WTC11 (cell line): Measurements from ENCODE around the gene TGFBI. TPM values are rescaled to one million over a fixed set of nuclear protein-coding genes. Genes with fewer than 3 reads are reported as not detected.

Experiments
- ATAC-seq: fragments of 200-7000 bp; cut with Tn5 transposase; 2 replicates; pipeline ENCODE4 v1.10.0; 2021; ENCODE audit warnings: mild to moderate bottlenecking, moderate library complexity
- CTCF ChIA-PET: fragments of 300-600 bp; sonication (Branson Sonifier 250); formaldehyde crosslinking; loops from one replicate; lab custom pipeline; 2021; ENCODE audit warnings: antibody characterized with exemption; lab: Charles Lee
- POLR2A ChIA-PET: fragments of 350-600 bp; sonication (Branson Sonifier 250); formaldehyde crosslinking; loops from one replicate; lab custom pipeline; 2021; ENCODE audit warnings: antibody characterized with exemption; lab: Charles Lee
- DNase-seq: peaks from one replicate; pipeline ENCODE4 v3.0.0; 2021; ENCODE audit warnings: low spot score
- H3K27ac Mint-ChIP-seq: 2 replicates; pipeline ENCODE4 v1.8.0; 2021; ENCODE audit warnings: mixed read lengths
- H3K27me3 Mint-ChIP-seq: 2 replicates; pipeline ENCODE4 v1.8.0; 2021; ENCODE audit warnings: low read depth, mild to moderate bottlenecking, moderate library complexity, mixed read lengths
- H3K36me3 Mint-ChIP-seq: 2 replicates; pipeline ENCODE4 v1.8.0; 2021; ENCODE audit warnings: mixed read lengths
- H3K4me1 Mint-ChIP-seq: 2 replicates; pipeline ENCODE4 v1.8.0; 2022; ENCODE audit warnings: mixed read lengths
- H3K4me3 Mint-ChIP-seq: 2 replicates; pipeline ENCODE4 v1.8.0; 2021; ENCODE audit warnings: mild to moderate bottlenecking, moderate library complexity, mixed read lengths
- H3K9me3 Mint-ChIP-seq: 2 replicates; pipeline ENCODE4 v1.8.0; 2021; ENCODE audit warnings: mixed read lengths
- EMX1 ChIP-seq: fragments of 250-450 bp; sonication (Bioruptor Pico); IDR thresholded peaks from 2 replicates; pipeline ENCODE4 v1.8.0; 2021; ENCODE audit warnings: mild to moderate bottlenecking
- ETV6 ChIP-seq: sonication (generic); formaldehyde crosslinking; IDR thresholded peaks from 2 replicates; pipeline ENCODE4 v1.8.1; 2022; ENCODE audit warnings: mild to moderate bottlenecking, missing genetic modification reagents
- FOXJ3 ChIP-seq: sonication (generic); formaldehyde crosslinking; IDR thresholded peaks from 2 replicates; pipeline ENCODE4 v1.9.0; 2021; ENCODE audit warnings: missing genetic modification reagents, mild to moderate bottlenecking, borderline replicate concordance
- FOXK1 ChIP-seq: sonication (generic); formaldehyde crosslinking; IDR thresholded peaks from 2 replicates; pipeline ENCODE4 v1.8.0; 2022; ENCODE audit warnings: mild to moderate bottlenecking, moderate library complexity, missing genetic modification reagents
- OVOL2 ChIP-seq: fragments of 250-450 bp; sonication (Bioruptor Pico); IDR thresholded peaks from 2 replicates; pipeline ENCODE4 v1.9.0; 2021; ENCODE audit warnings: mild to moderate bottlenecking, borderline replicate concordance
- ZBTB21 ChIP-seq: sonication (generic); formaldehyde crosslinking; IDR thresholded peaks from 2 replicates; pipeline ENCODE4 v1.8.1; 2023; ENCODE audit warnings: mild to moderate bottlenecking, missing genetic modification reagents, borderline replicate concordance
- ZNF317 ChIP-seq: sonication (generic); formaldehyde crosslinking; IDR thresholded peaks from 2 replicates; pipeline ENCODE4 v1.8.1; 2023; ENCODE audit warnings: low read depth, mild to moderate bottlenecking, moderate library complexity, missing genetic modification reagents, borderline replicate concordance
- ZNF671 ChIP-seq: fragments of 250-450 bp; sonication (Bioruptor Pico); IDR thresholded peaks from 2 replicates; pipeline ENCODE4 v1.8.0; 2021; ENCODE audit warnings: mild to moderate bottlenecking
- total RNA-seq: library from RNA; stranded (reverse); gene quantifications from 3 replicates; pipeline ENCODE4 v1.2.3, GENCODE V29; 2021
- TF ChIP-seq, protein P1 (sequence below): fragments of 250-450 bp; sonication (Bioruptor Pico); IDR thresholded peaks from 2 replicates; pipeline ENCODE4 v1.9.0; 2021; ENCODE audit warnings: mild to moderate bottlenecking
- TF ChIP-seq, protein P2 (sequence below): fragments of 250-450 bp; sonication (Bioruptor Pico); conservative IDR thresholded peaks from 2 replicates; pipeline ENCODE4 v1.9.0; 2021; ENCODE audit warnings: mild to moderate bottlenecking
- TF ChIP-seq, protein P3 (sequence below): fragments of 200-600 bp; IDR thresholded peaks from 2 replicates; pipeline ENCODE4 v1.8.0; 2022; ENCODE audit warnings: antibody characterized with exemption
- TF ChIP-seq, protein P4 (sequence below): fragments of 250-450 bp; sonication (Bioruptor Pico); IDR thresholded peaks from 2 replicates; pipeline ENCODE4 v1.8.0; 2021; ENCODE audit warnings: mild to moderate bottlenecking

The TGFBI gene
- total RNA-seq, 1 experiment from 2014 or later, result 7.2 TPM

DNA sequence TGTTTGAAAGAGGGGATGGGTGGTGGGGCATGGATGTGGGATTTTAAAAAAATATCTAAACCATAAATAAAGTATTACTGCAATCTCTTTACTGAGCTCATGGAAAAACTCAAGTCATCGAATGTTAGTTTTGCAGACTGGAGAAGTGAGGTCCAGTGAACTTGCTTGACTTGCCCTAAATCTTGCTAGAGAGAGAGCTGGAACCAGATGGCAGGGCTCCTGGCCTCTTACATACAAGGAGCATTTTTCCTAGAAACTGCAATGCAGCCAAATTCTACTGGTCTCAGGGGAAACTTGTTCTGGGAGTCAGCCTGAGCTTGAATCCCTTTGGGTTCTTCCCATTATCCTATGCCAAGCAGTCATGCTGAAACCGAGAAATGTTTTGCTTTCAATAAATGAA lies 2.9 kb upstream of the TGFBI start:
- ChIA-PET CTCF (interaction anchor here (0.6 to 3.8 kb wide), 5 partner anchors 10 to 292 kb away, joined by 3 to 31 read pairs (median 5); no protein-coding TSS in a partner anchor), POLR2A (no interaction called here)
- TF ChIP-seq, protein P1, sequence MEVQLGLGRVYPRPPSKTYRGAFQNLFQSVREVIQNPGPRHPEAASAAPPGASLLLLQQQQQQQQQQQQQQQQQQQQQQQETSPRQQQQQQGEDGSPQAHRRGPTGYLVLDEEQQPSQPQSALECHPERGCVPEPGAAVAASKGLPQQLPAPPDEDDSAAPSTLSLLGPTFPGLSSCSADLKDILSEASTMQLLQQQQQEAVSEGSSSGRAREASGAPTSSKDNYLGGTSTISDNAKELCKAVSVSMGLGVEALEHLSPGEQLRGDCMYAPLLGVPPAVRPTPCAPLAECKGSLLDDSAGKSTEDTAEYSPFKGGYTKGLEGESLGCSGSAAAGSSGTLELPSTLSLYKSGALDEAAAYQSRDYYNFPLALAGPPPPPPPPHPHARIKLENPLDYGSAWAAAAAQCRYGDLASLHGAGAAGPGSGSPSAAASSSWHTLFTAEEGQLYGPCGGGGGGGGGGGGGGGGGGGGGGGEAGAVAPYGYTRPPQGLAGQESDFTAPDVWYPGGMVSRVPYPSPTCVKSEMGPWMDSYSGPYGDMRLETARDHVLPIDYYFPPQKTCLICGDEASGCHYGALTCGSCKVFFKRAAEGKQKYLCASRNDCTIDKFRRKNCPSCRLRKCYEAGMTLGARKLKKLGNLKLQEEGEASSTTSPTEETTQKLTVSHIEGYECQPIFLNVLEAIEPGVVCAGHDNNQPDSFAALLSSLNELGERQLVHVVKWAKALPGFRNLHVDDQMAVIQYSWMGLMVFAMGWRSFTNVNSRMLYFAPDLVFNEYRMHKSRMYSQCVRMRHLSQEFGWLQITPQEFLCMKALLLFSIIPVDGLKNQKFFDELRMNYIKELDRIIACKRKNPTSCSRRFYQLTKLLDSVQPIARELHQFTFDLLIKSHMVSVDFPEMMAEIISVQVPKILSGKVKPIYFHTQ, result no peak
- TF ChIP-seq ZBTB21, result no peak
- Mint-ChIP-seq H3K27ac (no peak overlapping the region), H3K4me3 (no peak overlapping the region), H3K4me1 (no peaks in the 10 kb centered on the region), H3K27me3 (peaks cover 63% of the 10 kb centered on the region), H3K36me3 (no peaks in the 10 kb centered on the region), H3K9me3 (no peaks in the 10 kb centered on the region)
- ATAC-seq, result no peak
- DNase-seq, result no peak

DNA sequence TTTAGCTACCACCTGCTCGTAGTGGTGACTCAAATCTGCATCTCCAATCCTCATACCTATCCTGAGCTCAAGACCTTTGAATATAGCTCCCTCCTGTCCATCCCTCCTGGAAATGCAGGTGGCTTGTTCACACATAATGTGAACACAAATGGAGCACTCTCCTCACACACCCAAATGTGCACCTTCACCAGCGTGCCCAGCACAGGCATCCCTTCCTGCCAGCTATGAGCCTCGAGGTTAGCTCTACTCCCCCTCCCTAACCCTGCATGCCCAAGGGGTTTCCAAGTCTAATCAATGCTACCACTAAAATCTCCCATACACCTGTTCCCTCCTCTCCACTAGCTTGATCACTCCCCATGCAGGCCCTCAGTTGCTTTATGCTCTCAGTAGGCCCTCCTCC lies 2.2 kb upstream of the TGFBI start:
- no peak for TF ChIP-seq FOXJ3 (CRISPR knock-in tag)
- TF ChIP-seq EMX1, result no peak
- no peak for TF ChIP-seq FOXK1
- TF ChIP-seq, protein P2, sequence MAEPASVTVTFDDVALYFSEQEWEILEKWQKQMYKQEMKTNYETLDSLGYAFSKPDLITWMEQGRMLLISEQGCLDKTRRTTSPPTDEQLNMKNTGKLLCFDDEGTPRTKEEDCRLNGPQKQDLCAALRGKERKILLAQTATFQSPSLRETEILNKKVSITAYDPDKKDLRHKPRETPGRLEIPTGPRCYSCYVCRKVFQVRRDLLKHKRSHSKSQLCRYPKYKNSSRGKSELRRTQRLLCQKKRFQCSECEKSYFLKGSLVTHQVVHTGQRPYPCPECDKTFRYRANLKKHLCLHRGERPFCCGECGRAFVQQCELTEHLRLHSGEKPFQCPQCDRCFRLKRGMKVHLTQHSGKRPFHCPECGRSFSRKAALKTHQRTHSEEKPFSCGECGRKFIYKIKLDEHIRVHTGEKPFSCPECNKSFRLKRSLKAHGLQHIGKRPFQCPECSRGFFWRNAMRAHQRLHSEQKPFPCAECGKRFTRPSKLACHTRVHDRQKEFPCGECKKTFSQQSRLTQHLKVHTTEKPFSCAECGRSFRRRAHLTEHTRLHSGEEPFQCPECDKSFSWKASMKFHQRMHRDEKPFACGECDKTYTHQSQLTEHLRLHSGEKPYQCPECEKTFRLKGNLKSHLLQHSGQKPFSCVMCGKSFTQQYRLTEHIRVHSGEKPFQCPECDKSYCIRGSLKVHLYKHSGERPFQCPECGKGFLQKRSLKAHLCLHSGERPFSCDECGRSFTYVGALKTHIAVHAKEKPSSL (CRISPR knock-in tag), result no peak
- TF ChIP-seq, protein P1, result no peak
- TF ChIP-seq, protein P3, sequence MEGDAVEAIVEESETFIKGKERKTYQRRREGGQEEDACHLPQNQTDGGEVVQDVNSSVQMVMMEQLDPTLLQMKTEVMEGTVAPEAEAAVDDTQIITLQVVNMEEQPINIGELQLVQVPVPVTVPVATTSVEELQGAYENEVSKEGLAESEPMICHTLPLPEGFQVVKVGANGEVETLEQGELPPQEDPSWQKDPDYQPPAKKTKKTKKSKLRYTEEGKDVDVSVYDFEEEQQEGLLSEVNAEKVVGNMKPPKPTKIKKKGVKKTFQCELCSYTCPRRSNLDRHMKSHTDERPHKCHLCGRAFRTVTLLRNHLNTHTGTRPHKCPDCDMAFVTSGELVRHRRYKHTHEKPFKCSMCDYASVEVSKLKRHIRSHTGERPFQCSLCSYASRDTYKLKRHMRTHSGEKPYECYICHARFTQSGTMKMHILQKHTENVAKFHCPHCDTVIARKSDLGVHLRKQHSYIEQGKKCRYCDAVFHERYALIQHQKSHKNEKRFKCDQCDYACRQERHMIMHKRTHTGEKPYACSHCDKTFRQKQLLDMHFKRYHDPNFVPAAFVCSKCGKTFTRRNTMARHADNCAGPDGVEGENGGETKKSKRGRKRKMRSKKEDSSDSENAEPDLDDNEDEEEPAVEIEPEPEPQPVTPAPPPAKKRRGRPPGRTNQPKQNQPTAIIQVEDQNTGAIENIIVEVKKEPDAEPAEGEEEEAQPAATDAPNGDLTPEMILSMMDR, result no peak
- TF ChIP-seq, protein P4, sequence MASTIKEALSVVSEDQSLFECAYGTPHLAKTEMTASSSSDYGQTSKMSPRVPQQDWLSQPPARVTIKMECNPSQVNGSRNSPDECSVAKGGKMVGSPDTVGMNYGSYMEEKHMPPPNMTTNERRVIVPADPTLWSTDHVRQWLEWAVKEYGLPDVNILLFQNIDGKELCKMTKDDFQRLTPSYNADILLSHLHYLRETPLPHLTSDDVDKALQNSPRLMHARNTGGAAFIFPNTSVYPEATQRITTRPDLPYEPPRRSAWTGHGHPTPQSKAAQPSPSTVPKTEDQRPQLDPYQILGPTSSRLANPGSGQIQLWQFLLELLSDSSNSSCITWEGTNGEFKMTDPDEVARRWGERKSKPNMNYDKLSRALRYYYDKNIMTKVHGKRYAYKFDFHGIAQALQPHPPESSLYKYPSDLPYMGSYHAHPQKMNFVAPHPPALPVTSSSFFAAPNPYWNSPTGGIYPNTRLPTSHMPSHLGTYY (CRISPR knock-in tag), result no peak
- DNase-seq, result no peak
- H3K36me3 Mint-ChIP-seq, result no peaks in the 10 kb centered on the region
- H3K27me3 Mint-ChIP-seq, result peaks cover 70% of the 10 kb centered on the region
- H3K4me3 Mint-ChIP-seq, result no peak overlapping the region
- ChIA-PET POLR2A (no interaction called here), CTCF (interaction anchor here (0.6 to 3.8 kb wide), 5 partner anchors 9 to 292 kb away, joined by 3 to 31 read pairs (median 5); no protein-coding TSS in a partner anchor)
- peaks cover 3% of the 10 kb centered on the region for H3K4me1 Mint-ChIP-seq
- ATAC-seq, result no peak
- H3K27ac Mint-ChIP-seq, result no peak overlapping the region
- no peaks in the 10 kb centered on the region for H3K9me3 Mint-ChIP-seq

DNA sequence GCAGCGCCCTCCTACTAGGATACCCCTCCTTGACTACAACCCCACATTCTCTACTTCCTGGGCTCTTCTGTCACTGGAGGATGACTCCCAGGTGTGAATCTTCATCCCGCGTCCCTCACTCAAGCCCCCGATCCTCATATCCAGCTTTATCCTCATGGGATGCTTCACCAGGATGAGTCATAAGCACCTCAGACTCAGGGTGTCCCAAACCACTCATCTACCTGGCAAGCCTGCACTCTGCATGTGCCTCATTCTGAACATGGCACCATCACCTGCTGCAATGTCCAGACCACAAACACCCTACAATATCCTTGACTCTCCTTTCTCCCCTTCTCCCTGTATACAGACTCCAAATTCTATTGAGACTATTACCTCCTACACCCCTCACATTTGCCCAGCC lies 1.5 kb upstream of the TGFBI start:
- Mint-ChIP-seq H3K27ac (no peak overlapping the region), H3K9me3 (no peaks in the 10 kb centered on the region), H3K4me1 (peaks cover 3% of the 10 kb centered on the region), H3K36me3 (no peaks in the 10 kb centered on the region), H3K27me3 (peaks cover 72% of the 10 kb centered on the region), H3K4me3 (no peak overlapping the region)
- POLR2A ChIA-PET, result interaction anchor here (1.4 kb wide), 1 partner anchor 103 kb away, joined by 3 read pairs; no protein-coding TSS in a partner anchor
- no peak for DNase-seq
- CTCF ChIA-PET, result interaction anchor here (1.1 to 3.8 kb wide), 4 partner anchors 8 to 50 kb away, joined by 3 to 31 read pairs (median 10); no protein-coding TSS in a partner anchor
- no peak for ATAC-seq
- no peak for TF ChIP-seq ZNF671 (CRISPR knock-in tag)
- no peak for TF ChIP-seq ZNF317 (CRISPR knock-in tag)
- no peak for TF ChIP-seq ETV6 (CRISPR knock-in tag)
- TF ChIP-seq, protein P2 (CRISPR knock-in tag), result no peak
- TF ChIP-seq OVOL2 (CRISPR knock-in tag), result no peak
- TF ChIP-seq, protein P4 (CRISPR knock-in tag), result no peak
- TF ChIP-seq, protein P3, result no peak
